Testis (tissue), 3 donors: ENCODE measurements around the gene MAML3. TPM values are rescaled to one million over a fixed set of nuclear protein-coding genes. Genes with fewer than 3 reads are reported as not detected.

ENCODE experiments used
- DNase-seq: peaks from one replicate; pipeline ENCODE4 v3.0.0-alpha.2; 2019
- H3K27ac ChIP-seq, 2 donors: fragments of 200-600 bp; sonication (generic); one replicate each; pipeline ENCODE4 v1.5.1; 2019
- H3K27me3 ChIP-seq: fragments of 200-600 bp; sonication (generic); one replicate; pipeline ENCODE4 v1.5.1; 2019
- H3K36me3 ChIP-seq: fragments of 200-600 bp; sonication (generic); one replicate; pipeline ENCODE4 v1.5.1; 2017; ENCODE audit warnings: low read depth; ENCODE audit errors: missing control alignments
- H3K4me1 ChIP-seq: fragments of 200-600 bp; sonication (generic); one replicate; pipeline ENCODE4 v1.5.1; 2019
- H3K4me3 ChIP-seq, 2 donors: fragments of 200-600 bp; sonication (generic); one replicate each; pipeline ENCODE4 v1.5.1; 2017 to 2019
- H3K9me3 ChIP-seq: fragments of 200-600 bp; sonication (generic); one replicate; pipeline ENCODE4 v1.5.1; 2017
- CTCF ChIP-seq, 3 experiments: fragments of 450-650 bp in 2 of 3; fragments of 200-600 bp in 1 of 3; sonication (generic) in 1 of 3; IDR thresholded peaks; one replicate each; pipeline ENCODE4 v1.5.1; 2016 to 2019; ENCODE audit warnings: antibody characterized with exemption in 3 of 3, mild to moderate bottlenecking in 2 of 3, moderate library complexity in 1 of 3
- POLR2A ChIP-seq: fragments of 450-650 bp; IDR thresholded peaks from one replicate; pipeline ENCODE4 v1.6.1; 2017; ENCODE audit warnings: antibody characterized with exemption, mild to moderate bottlenecking, moderate library complexity
- WGBS, 2 donors: methylation state at CpG; one replicate each; pipeline ENCODE4 v1.1.5; 2018; 5-methylcytosine and 5-hydroxymethylcytosine counted together
- intact Hi-C: fragments of 100-400 bp; cut with DNase I; formaldehyde crosslinking; loops from one replicate; pipeline ENCODE4 v1.15.1; 2023; ENCODE audit warnings: low total_unique reads
- polyA plus RNA-seq: library from polyadenylated mRNA; stranded (reverse); fragments of 350-450 nt; fragmentation: Illumina TruSeq; extraction: RNeasy Lipid Tissue Mini Kit (QIAGEN cat#74804); gene quantifications from one replicate; pipeline ENCODE4 v1.2.3, GENCODE V29; 2014; ENCODE audit warnings: low read depth, low replicate concordance; ENCODE audit not compliant: insufficient read depth
- total RNA-seq, 2 donors: library from RNA; depleted of rRNA; stranded (reverse); fragments of >200 nt; gene quantifications; one replicate each; pipeline ENCODE4 v1.2.3, GENCODE V29; 2016

Gene MAML3
- total and polyA plus RNA-seq, 3 donors from 2014 or later: 7.6 to 21.2 (median 18.8) TPM

- TF ChIP-seq CTCF (IDR thresholded peaks at IDR 0.05): no peak
- TF ChIP-seq POLR2A: no peak
- WGBS, 2 donors: 77 to 79% methylated on average over 6 of the region's 6 CpGs
- Histone ChIP-seq H3K27me3 (no peaks in the 10 kb centered on the region), H3K27ac (no peak overlapping the region), H3K4me1 (peaks cover 9% of the 10 kb centered on the region), H3K4me3 (no peak overlapping the region), H3K36me3 (no peaks in the 10 kb centered on the region), H3K9me3 (no peaks in the 10 kb centered on the region)
- no peak for DNase-seq
- intact Hi-C loops: no loop called here
Observed at GRCh38 chr4:139774759-139775487, 379.1 kb downstream of the MAML3 start.

GRCh38 chr4:139773560-139774318, 380.2 kb downstream of the MAML3 start:
- intact Hi-C loops: no loop called here
- no peaks in the 10 kb centered on the region for H3K36me3 ChIP-seq
- TF ChIP-seq POLR2A (no peak), CTCF (IDR thresholded peaks at IDR 0.05) (no peak)
- WGBS, 2 donors: 84 to 85% methylated on average over 6 of the region's 6 CpGs
- no peak for DNase-seq
- peaks cover 9% of the 10 kb centered on the region for H3K4me1 ChIP-seq
- no peak overlapping the region for H3K4me3 ChIP-seq
- no peaks in the 10 kb centered on the region for H3K27me3 ChIP-seq
- no peak overlapping the region for H3K27ac ChIP-seq
- H3K9me3 ChIP-seq: no peaks in the 10 kb centered on the region

- no peaks in the 10 kb centered on the region for H3K9me3 ChIP-seq
- DNase-seq: peak; percentile 44
- H3K4me3 ChIP-seq: no peak overlapping the region
- intact Hi-C loops: no loop called here
- no peaks in the 10 kb centered on the region for H3K36me3 ChIP-seq
- H3K27ac ChIP-seq: no peak overlapping the region
- WGBS, 2 donors: 41 to 54% methylated on average over 4 of the region's 4 CpGs
- TF ChIP-seq CTCF (IDR thresholded peaks at IDR 0.05): no peak
- TF ChIP-seq POLR2A: no peak
- H3K4me1 ChIP-seq: peaks cover 9% of the 10 kb centered on the region
- H3K27me3 ChIP-seq: no peaks in the 10 kb centered on the region
Observed at GRCh38 chr4:139770361-139770760, 383.6 kb downstream of the MAML3 start.

GRCh38 chr4:139769364-139769763, 384.6 kb downstream of the MAML3 start:
- Histone ChIP-seq H3K4me1 (peaks cover 14% of the 10 kb centered on the region), H3K36me3 (no peaks in the 10 kb centered on the region), H3K27me3 (no peaks in the 10 kb centered on the region), H3K9me3 (no peaks in the 10 kb centered on the region), H3K4me3 (no peak overlapping the region), H3K27ac (no peak overlapping the region)
- intact Hi-C loops: no loop called here
- TF ChIP-seq POLR2A (no peak), CTCF (IDR thresholded peaks at IDR 0.05) (no peak)
- DNase-seq: no peak
- 69 to 88% methylated on average over 4 of the region's 4 CpGs for WGBS, 2 donors
